ENCODE measurements around the gene ADCY5.

ADCY5 gene

GRCh38 chr3:123384256-123384655 is 64.6 kb downstream of the ADCY5 start:
- no peak for DNase-seq

GRCh38 chr3:123383091-123384053 is 65.5 kb downstream of the ADCY5 start:
- no peak for DNase-seq

- DNase-seq, result no peak
Observed at GRCh38 chr3:123380261-123380660, 68.6 kb downstream of the ADCY5 start.

- DNase-seq, result no peak
Observed at GRCh38 chr3:123379041-123379830, 69.7 kb downstream of the ADCY5 start.

GRCh38 chr3:123378409-123378915 is 70.4 kb downstream of the ADCY5 start:
- DNase-seq, result no peak

GRCh38 chr3:123377243-123377740 is 71.6 kb downstream of the ADCY5 start:
- DNase-seq, result no peak

- DNase-seq, result no peak
Observed at GRCh38 chr3:123376451-123377242, 72.2 kb downstream of the ADCY5 start.

- no peak for DNase-seq
Observed at GRCh38 chr3:123375014-123375940, 73.6 kb downstream of the ADCY5 start.

GRCh38 chr3:123374016-123374415 is 74.9 kb downstream of the ADCY5 start:
- no peak for DNase-seq

GRCh38 chr3:123373474-123373987 is 75.4 kb downstream of the ADCY5 start:
- DNase-seq, result no peak

GRCh38 chr3:123372686-123373473 is 76.0 kb downstream of the ADCY5 start:
- DNase-seq, result no peak

- no peak for DNase-seq
Observed at GRCh38 chr3:123371859-123372685, 76.8 kb downstream of the ADCY5 start.

GRCh38 chr3:123371426-123371825 is 77.5 kb downstream of the ADCY5 start:
- DNase-seq, result no peak

GRCh38 chr3:123370819-123371218 is 78.1 kb downstream of the ADCY5 start:
- DNase-seq, result no peak

- no peak for DNase-seq
Observed at GRCh38 chr3:123369085-123369484, 79.8 kb downstream of the ADCY5 start.

GRCh38 chr3:123367467-123368154 is 81.3 kb downstream of the ADCY5 start:
- DNase-seq, result no peak

GRCh38 chr3:123365450-123366143 is 83.3 kb downstream of the ADCY5 start:
- DNase-seq, result no peak

GRCh38 chr3:123361071-123361470 is 87.8 kb downstream of the ADCY5 start:
- DNase-seq, result no peak

Data from activated CD4-positive, alpha-beta T cell treated with anti-CD3 and anti-CD28 coated beads, Interleukin-10, Interleukin-2, amounts not matched to agents 100 ng/mL and 50 ng/mL, durations not matched to agents 16 hours and 8 hours (primary cell).